Kidney glomerular epithelial cell (primary cell): Measurements from ENCODE around the gene WNK2.

Source experiments
- DNase-seq: peaks from one replicate; lab custom pipeline; 2025; lab: John Stamatoyannopoulos, UW

Gene WNK2

DNA sequence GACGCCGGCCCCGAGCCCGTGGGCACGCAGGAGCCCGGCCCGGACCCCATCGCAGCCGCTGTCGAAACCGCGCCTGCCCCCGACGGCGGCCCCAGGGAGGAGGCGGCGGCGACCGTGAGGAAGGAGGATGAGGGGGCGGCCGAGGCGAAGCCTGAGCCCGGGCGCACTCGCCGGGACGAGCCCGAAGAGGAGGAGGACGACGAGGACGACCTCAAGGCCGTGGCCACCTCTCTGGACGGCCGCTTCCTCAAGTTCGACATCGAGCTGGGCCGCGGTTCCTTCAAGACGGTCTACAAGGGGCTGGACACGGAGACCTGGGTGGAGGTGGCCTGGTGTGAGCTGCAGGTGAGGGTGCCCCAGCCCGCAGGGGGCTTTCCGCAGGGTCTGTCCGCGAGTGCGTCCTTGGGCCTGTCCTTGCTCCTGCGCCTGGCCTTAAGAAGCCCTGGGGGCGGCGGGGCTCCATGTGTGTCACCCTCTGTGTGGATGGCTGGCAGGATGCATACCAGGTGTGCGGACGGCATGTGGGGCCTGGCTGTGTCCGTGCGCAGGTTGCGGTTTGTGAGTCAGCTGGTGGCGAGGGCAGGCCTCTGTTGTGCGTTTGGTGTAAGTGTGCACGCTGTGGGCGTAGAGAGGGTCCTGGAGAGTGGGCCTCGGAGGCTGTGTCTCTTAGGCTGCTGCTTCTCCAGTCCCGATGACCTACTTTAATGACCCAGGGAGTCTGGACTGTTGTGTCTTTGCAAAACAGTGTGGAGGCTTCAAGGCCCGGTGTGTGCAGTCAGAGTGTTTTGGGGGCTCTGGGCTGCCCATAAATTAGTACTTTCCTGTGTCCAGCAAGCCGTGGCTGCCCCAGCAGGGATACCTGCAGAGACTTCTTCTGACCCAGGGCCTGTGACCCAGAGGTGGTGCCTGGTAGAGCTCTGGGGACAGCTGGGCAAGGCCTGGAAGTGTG lies 1.6 kb downstream of the WNK2 start:
- DNase-seq = no peak

DNA sequence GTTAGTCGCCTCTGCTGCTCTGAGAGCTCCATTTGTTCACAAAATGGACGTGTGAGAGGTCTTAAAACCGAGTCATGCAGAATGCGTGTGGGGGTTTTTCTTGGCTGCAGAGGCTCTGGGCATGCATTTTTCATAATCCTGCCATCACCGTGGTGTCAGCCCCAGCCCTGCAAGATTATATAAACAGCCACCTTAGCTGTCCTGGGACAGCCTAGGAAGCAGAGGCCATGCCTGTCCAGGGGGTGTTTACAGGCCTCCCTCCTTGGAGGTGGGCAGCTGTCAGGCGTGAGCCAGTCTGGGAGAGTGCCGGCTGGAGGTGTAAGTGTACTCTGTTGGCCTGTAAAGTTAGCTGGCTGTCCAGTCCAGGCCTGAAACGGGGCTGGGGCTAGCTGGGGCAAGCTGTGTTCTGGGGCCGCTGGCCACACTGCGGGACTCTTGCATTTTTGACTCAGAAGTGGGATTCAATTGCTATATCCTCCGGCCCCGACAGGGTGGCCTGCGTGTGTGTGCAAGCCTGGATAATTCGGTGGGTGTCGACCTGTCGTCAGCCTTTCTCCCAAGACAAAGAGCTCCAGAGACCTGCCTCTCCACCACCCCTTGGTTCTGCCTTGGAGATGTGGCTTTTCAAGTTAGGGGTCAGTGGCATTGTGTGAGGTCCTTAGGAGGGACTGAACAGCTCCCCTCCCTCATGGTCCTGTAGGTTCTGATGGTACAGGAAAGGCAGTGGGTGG lies 2.4 kb downstream of the WNK2 start:
- no peak for DNase-seq

DNA sequence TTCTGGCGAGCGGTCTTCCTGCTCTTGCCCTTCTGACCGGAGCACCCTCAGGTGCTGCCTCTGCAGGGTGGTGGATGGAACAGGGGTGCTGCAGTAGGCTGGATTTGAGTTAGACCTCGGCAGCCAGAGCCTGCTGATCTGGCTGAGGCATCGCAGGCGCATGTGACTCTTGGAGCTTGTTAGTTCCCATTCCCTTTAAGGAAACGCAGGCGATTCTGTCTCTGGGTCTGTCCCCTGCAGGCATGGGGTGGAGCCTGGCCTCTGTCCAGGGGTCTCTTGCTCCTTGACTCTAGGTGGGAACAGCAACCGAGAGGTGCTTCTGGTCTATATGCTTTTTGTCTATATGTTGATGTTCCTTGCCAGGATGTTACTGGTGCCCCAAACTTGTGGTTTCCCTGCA lies 3.1 kb downstream of the WNK2 start:
- no peak for DNase-seq

DNA sequence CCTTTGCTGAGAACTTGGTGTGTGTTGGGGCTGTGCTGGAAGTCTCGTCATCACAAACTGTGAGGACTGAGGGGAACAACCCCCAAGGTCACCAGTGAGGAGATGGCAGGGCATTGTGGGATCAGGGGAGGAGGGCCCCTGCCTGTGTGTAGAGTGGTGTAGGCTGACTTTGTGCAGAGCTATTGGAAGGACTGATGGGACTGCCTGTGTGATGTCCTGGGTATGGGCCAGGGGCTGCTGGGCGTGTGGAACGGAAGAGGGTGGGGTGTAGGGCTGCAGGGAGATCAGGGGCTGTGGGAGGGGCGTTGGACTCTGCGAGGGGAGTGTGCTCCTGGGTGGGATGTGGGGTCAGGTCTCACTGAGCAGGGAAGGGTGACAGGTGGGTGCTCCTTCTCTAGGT lies 3.6 kb downstream of the WNK2 start:
- no peak for DNase-seq

- DNase-seq = no peak
These were observed 4.8 kb downstream of the WNK2 start for GRCh38 chr9:93188426-93189368.

- DNase-seq = no peak
These were observed 5.6 kb downstream of the WNK2 start for GRCh38 chr9:93189369-93190132.

- DNase-seq = no peak
These were observed 6.2 kb downstream of the WNK2 start for GRCh38 chr9:93190133-93190525.

- no peak for DNase-seq
These were observed 6.9 kb downstream of the WNK2 start for GRCh38 chr9:93190656-93191353.

GRCh38 chr9:93191354-93191660 lies 7.4 kb downstream of the WNK2 start:
- no peak for DNase-seq

DNA sequence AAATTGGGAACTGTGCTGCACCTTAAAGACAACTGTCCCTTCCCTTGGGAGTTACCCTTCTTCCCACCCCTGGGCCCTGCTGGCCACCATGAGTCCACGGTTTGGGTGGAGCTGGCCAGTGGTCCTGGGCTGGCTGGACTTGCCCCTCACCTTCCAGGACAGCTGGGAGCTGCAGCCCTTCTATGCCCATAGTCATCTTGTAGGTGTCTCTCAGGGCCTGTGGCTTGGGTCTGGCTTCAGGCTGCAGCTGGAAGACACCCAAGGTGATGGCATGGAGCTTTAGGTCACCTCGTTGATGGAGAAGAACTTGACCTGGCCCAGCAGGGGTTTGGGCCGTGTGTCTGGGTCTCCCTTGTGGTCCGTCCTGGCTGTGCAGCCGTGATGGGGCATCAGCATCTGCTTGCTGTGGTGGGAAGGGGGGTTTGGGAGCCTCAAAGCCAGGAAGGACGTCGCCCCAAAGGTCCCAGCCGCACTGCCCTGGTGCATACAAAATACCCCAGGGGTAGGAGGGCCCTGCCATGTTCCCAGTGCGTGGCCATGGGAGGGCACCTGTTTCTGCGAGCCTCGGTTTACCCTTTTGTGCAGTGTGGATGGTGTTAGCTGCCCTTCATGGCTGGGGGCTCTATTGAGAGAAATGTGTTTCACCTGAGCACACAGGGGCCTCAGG lies 8.9 kb downstream of the WNK2 start:
- no peak for DNase-seq

DNA sequence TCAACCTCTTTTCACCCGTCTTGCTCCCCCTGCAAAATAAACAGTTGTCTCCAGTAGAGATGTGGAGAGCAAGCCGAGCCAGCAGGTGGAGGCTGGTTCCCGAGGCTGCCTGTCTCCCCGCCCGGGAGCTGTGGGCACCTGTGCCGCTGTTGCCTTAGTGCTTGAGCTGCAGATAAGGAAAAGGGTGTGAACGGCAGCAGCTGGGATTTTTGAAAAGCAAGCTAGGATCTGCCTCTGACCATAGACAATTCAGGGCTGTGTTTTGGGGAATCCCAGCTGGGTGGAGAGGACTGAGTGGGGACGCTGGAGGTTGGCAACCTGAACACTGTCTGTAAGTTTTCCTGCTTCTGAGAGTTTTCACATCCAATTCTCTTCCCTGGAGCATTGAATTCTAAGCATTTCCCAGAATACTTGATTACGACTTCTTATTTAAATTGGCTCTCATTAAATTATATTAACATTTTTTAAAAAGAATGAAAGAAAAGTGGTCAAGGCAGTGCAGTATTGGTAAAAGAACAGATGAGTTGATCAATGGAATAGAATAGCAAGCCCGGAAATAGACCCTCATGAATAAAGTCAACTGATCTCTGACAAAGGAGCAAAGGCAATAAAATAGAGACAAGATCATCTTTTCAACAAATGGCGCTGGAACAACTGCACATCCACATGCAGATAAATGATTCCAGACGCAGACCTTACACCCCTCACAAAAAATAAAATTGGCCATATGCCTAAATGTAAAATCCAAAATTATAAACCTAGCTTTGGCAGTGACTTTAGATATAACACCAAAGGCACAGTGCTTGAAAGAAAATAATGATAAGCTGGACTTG lies 9.7 kb downstream of the WNK2 start:
- no peak for DNase-seq

DNA sequence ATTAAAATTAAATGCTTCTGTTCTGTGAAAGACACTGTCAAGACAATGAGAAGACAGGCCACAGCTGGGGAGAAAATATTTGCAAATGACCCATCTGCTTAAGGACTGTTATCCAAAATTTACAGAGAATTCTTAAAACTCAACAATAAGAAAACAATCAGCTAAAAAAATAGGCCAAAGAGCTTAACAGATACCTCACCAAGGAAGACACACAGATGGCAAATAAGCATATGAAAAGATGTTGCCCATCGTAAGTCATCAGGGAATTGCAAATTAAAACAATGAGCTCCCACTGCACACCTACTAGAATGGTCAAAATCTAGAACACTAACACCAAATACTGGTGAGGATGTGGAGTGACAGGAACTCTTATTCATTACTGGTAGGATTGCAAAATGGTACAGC lies 10.3 kb downstream of the WNK2 start:
- no peak for DNase-seq

DNA sequence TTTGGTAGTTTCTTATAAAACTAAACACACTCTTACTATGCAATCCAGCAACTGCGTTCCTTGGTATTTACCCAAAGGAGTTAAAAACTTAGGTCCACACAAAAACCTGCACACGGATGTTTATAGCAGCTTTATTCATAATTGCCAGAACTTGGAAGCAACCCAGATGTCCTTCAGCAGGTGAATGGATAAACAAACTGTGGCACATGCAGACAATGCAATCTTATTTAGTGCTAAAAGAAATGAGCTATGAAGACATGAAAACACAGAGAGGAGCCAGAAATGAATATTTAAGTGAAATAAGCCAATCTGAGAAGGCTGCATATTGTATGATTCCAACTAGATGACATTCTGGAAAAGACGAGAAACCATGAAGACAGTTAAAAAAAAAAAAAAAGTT lies 10.7 kb downstream of the WNK2 start:
- no peak for DNase-seq

DNA sequence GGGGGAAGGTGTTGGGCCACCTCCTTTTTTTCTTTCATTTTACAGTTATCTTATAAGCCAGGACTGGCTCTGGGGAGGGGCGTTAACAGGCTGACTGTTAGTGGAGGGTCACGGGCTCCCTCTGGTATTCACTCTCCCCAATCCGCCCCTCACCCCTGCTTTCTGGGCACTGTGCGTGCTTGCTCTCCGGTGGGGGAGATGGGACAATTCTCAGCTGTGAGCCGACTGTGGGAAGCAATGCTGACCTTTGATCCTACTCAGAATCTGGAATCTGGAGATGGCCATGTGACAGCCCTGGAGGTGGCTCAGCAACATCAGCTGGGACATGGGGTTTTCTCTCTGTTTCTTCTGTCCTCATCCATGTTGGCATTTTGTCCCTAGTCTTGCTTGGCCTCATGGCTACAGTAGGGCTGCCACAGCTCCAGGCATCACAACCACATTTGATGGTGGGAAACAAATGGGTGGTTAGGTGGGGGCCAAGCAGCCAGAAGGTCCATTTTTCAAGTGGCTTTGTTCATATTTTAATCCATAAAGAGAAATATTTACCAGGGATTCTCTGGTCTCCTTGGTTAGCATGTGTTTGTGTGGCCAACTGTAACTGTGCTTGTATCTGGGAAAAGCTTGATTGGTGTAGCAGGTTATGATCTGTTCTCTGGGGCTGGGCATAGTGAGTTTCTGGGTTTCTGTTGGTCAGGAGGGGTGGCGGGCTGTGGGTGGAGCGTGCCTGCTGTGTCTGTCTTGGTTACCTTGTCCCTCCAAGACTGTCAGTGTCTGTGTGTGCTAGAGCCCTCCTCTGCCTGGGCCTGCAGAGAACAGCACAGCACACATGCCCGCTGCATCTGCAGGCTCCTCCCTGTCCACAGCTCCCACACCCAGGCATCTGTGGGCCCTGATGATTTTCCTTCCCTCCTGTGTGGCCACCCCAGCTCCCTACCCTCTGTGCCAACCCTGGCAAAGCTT lies 12.4 kb downstream of the WNK2 start:
- no peak for DNase-seq

- DNase-seq = no peak
These were observed 13.7 kb downstream of the WNK2 start for GRCh38 chr9:93197670-93198069.

GRCh38 chr9:93198117-93198837 lies 14.3 kb downstream of the WNK2 start:
- DNase-seq = no peak

- no peak for DNase-seq
These were observed 15.1 kb downstream of the WNK2 start for GRCh38 chr9:93198838-93199625.
